Measurements from ENCODE around the gene SERAC1.

SERAC1 gene

GRCh38 chr6:158161566-158162254 is 6.4 kb downstream of the SERAC1 start:
- no peak overlapping the region for H3K4me3 ChIP-seq (ENCODE audit: low read depth, low read length)
- DNase-seq (ENCODE audit: low read depth, low spot score), result no peak
- POLR2A ChIA-PET, result interaction anchor here (0.8 kb wide), 1 partner anchor 11 kb away, joined by 6 read pairs; no protein-coding TSS in a partner anchor
- CTCF ChIA-PET, result interaction anchor here (1.8 kb wide), 1 partner anchor 12 kb away, joined by 5 read pairs; no protein-coding TSS in a partner anchor
- no peak for TF ChIP-seq CTCF (IDR thresholded peaks at IDR 0.05; ENCODE audit: insufficient read depth, low read length, missing control alignments)

- ChIA-PET CTCF (interaction anchor here (1.8 kb wide), 1 partner anchor 11 kb away, joined by 5 read pairs; no protein-coding TSS in a partner anchor), POLR2A (interaction anchor here (0.8 kb wide), 1 partner anchor 10 kb away, joined by 6 read pairs; no protein-coding TSS in a partner anchor)
- no peak overlapping the region for H3K4me3 ChIP-seq (ENCODE audit: low read depth, low read length)
- DNase-seq (ENCODE audit: low read depth, low spot score), result no peak
- no peak for TF ChIP-seq CTCF (IDR thresholded peaks at IDR 0.05; ENCODE audit: insufficient read depth, low read length, missing control alignments)
Measured at GRCh38 chr6:158160932-158161539, 7.0 kb downstream of the SERAC1 start.

GRCh38 chr6:158158748-158159147 is 9.3 kb downstream of the SERAC1 start:
- DNase-seq (ENCODE audit: low read depth, low spot score), result no peak
- ChIA-PET CTCF (interaction anchor here (1.2 to 1.5 kb wide), 4 partner anchors 8 to 62 kb away, joined by 4 to 5 read pairs (median 4); no protein-coding TSS in a partner anchor), POLR2A (no interaction called here)
- H3K4me3 ChIP-seq (ENCODE audit: low read depth, low read length), result no peak overlapping the region
- no peak for TF ChIP-seq CTCF (IDR thresholded peaks at IDR 0.05; ENCODE audit: insufficient read depth, low read length, missing control alignments)

GRCh38 chr6:158158123-158158522 is 9.9 kb downstream of the SERAC1 start:
- TF ChIP-seq CTCF (IDR thresholded peaks at IDR 0.05; ENCODE audit: insufficient read depth, low read length, missing control alignments), result no peak

GRCh38 chr6:158157064-158157764 is 10.8 kb downstream of the SERAC1 start:
- no peak for DNase-seq (ENCODE audit: low read depth, low spot score)
- no peak for TF ChIP-seq CTCF (IDR thresholded peaks at IDR 0.05; ENCODE audit: insufficient read depth, low read length, missing control alignments)
- no peak overlapping the region for H3K4me3 ChIP-seq (ENCODE audit: low read depth, low read length)
- POLR2A ChIA-PET, result no interaction called here
- CTCF ChIA-PET, result interaction anchor here (1.2 kb wide), 1 partner anchor 64 kb away, joined by 5 read pairs; no protein-coding TSS in a partner anchor

More at GRCh38 chr6:158158123-158158522, 9.9 kb downstream of the SERAC1 start:
- H3K4me3 ChIP-seq (ENCODE audit: low read depth, low read length), result no peak overlapping the region
- ChIA-PET POLR2A (no interaction called here), CTCF (interaction anchor here (1.2 to 1.4 kb wide), 2 partner anchors 13 to 63 kb away, joined by 5 read pairs; no protein-coding TSS in a partner anchor)
- DNase-seq (ENCODE audit: low read depth, low spot score), result no peak

GRCh38 chr6:158154816-158155215 is 13.2 kb downstream of the SERAC1 start:
- POLR2A ChIA-PET, result no interaction called here
- CTCF ChIA-PET, result no interaction called here
- no peak overlapping the region for H3K4me3 ChIP-seq (ENCODE audit: low read depth, low read length)
- no peak for TF ChIP-seq CTCF (IDR thresholded peaks at IDR 0.05; ENCODE audit: insufficient read depth, low read length, missing control alignments)
- no peak for DNase-seq (ENCODE audit: low read depth, low spot score)
